Astrocyte of the spinal cord (primary cell): Measurements from ENCODE around the gene NSG1.
"Not testable (repeated sequence)": the region's sequence is repeated elsewhere in the genome, so short reads cannot be mapped to it uniquely, and the experiment has no call there.

Experiments used
- DNase-seq: peaks from one replicate; pipeline ENCODE4 v3.0.0; 2011; ENCODE audit warnings: low read depth, low spot score
- H3K4me3 ChIP-seq: 2 replicates; pipeline ENCODE4 v1.5.1; 2011; ENCODE audit warnings: low read depth, mild to moderate bottlenecking, low read length, moderate library complexity
- CTCF ChIP-seq: IDR thresholded peaks from 2 replicates; pipeline ENCODE4 v1.5.1; 2012; ENCODE audit warnings: low read depth, mild to moderate bottlenecking, low read length, inconsistent platforms
- in situ Hi-C: cut with HindIII; loops from 2 replicates; pipeline ENCODE4 v1.10.0; 2017; ENCODE audit warnings: low sequenced_read_pairs

Gene NSG1

GRCh38 chr4:4347585-4347984 is 39.3 kb upstream of the NSG1 start:
- TF ChIP-seq CTCF = no peak
- H3K4me3 ChIP-seq = no peak overlapping the region
- in situ Hi-C loops = no loop called here
- DNase-seq = no peak

GRCh38 chr4:4348585-4348984 is 38.3 kb upstream of the NSG1 start:
- DNase-seq, H3K4me3 ChIP-seq, in situ Hi-C loops: not testable (repeated sequence)

- TF ChIP-seq CTCF = no peak
- no peak for DNase-seq
- no peak overlapping the region for H3K4me3 ChIP-seq
- in situ Hi-C loops = no loop called here
These were observed 37.0 kb upstream of the NSG1 start for GRCh38 chr4:4349867-4350266.

- TF ChIP-seq CTCF = no peak
- no peak overlapping the region for H3K4me3 ChIP-seq
- in situ Hi-C loops = no loop called here
- no peak for DNase-seq
These were observed 36.0 kb upstream of the NSG1 start for GRCh38 chr4:4350909-4351308.

- DNase-seq = no peak
- TF ChIP-seq CTCF = no peak
- H3K4me3 ChIP-seq = no peak overlapping the region
- in situ Hi-C loops = no loop called here
These were observed 31.6 kb upstream of the NSG1 start for GRCh38 chr4:4355302-4355701.

- in situ Hi-C loops = no loop called here
- no peak for TF ChIP-seq CTCF
- DNase-seq = no peak
- no peak overlapping the region for H3K4me3 ChIP-seq
These were observed 30.5 kb upstream of the NSG1 start for GRCh38 chr4:4356106-4357041.

- in situ Hi-C loops = no loop called here
- no peak overlapping the region for H3K4me3 ChIP-seq
- DNase-seq = no peak
- no peak for TF ChIP-seq CTCF
These were observed 28.6 kb upstream of the NSG1 start for GRCh38 chr4:4358093-4358854.
